OCI-LY7 (cell line): ENCODE results near the gene ARMC7. TPM values are rescaled to one million over a fixed set of nuclear protein-coding genes. Genes with fewer than 3 reads are reported as not detected.

Experiments used
- BruUV-seq: library from RNA; stranded (reverse); fragments of 400-500 nt; replicated peaks from 2 replicates; lab custom pipeline; 2021; lab: Mats Ljungman, UMichigan
- CTCF ChIA-PET: fragments of 300-600 bp; sonication (Branson Sonifier 250); formaldehyde crosslinking; loops from one replicate; lab custom pipeline; 2022; ENCODE audit warnings: antibody characterized with exemption; ENCODE audit not compliant: unreplicated experiment; lab: Charles Lee
- POLR2A ChIA-PET: fragments of 300-600 bp; sonication (Branson Sonifier 250); formaldehyde crosslinking; loops from one replicate; lab custom pipeline; 2022; ENCODE audit warnings: antibody characterized with exemption; lab: Charles Lee
- DNase-seq: peaks from one replicate; pipeline ENCODE4 v3.0.0-alpha.2; 2015; ENCODE audit warnings: low spot score
- H2AFZ ChIP-seq: fragments of 200-600 bp; sonication (generic), shearing (Covaris generic); 2 replicates; pipeline ENCODE4 v1.6.1; 2014; ENCODE audit warnings: mild to moderate bottlenecking, antibody characterized with exemption, low read length, moderate library complexity
- H3K27ac ChIP-seq: fragments of 200-600 bp; sonication (generic); 2 replicates; pipeline ENCODE4 v1.5.1; 2014; ENCODE audit warnings: mixed run types, low read depth, mild to moderate bottlenecking, moderate library complexity, low read length, inconsistent platforms; ENCODE audit not compliant: poor library complexity, severe bottlenecking
- H3K36me3 ChIP-seq: fragments of 200-600 bp; sonication (generic); 2 replicates; pipeline ENCODE4 v1.6.1; 2014; ENCODE audit warnings: mild to moderate bottlenecking, antibody characterized with exemption, low read length, moderate library complexity, mixed read lengths; ENCODE audit not compliant: insufficient read depth
- H3K4me1 ChIP-seq: fragments of 200-600 bp; sonication (generic); 2 replicates; pipeline ENCODE4 v1.5.1; 2014; ENCODE audit warnings: mild to moderate bottlenecking, low read length; ENCODE audit not compliant: insufficient read depth, poor library complexity, severe bottlenecking
- H3K4me2 ChIP-seq: fragments of 200-600 bp; sonication (generic); 2 replicates; pipeline ENCODE4 v1.6.1; 2014; ENCODE audit warnings: mild to moderate bottlenecking, low read length
- H3K4me3 ChIP-seq: fragments of 200-600 bp; sonication (generic); 2 replicates; pipeline ENCODE4 v1.5.1; 2014; ENCODE audit warnings: mild to moderate bottlenecking, low read depth, low read length; ENCODE audit not compliant: poor library complexity, severe bottlenecking
- H3K79me2 ChIP-seq: fragments of 200-600 bp; sonication (generic); 2 replicates; pipeline ENCODE4 v1.6.1; 2016; ENCODE audit warnings: low read depth, mild to moderate bottlenecking, low read length, moderate library complexity, mixed read lengths; ENCODE audit not compliant: insufficient read depth
- H3K9me2 ChIP-seq: fragments of 200-600 bp; sonication (generic); 2 replicates; pipeline ENCODE4 v1.6.1; 2016; ENCODE audit warnings: mild to moderate bottlenecking, low read length, mixed read lengths; ENCODE audit not compliant: insufficient read depth
- H3K9me3 ChIP-seq: fragments of 200-600 bp; sonication (generic); 2 replicates; pipeline ENCODE4 v1.6.1; 2014; ENCODE audit warnings: mild to moderate bottlenecking, mixed run types, low read length, mixed read lengths
- H4K20me1 ChIP-seq: fragments of 200-600 bp; sonication (generic); 2 replicates; pipeline ENCODE4 v1.6.1; 2014; ENCODE audit warnings: mild to moderate bottlenecking, antibody characterized with exemption, low read length, moderate library complexity, mixed read lengths; ENCODE audit not compliant: insufficient read depth
- CTCF ChIP-seq: fragments of 200-600 bp; sonication (generic); conservative IDR thresholded peaks from 2 replicates; pipeline ENCODE4 v1.5.1; 2014; ENCODE audit warnings: mild to moderate bottlenecking, antibody characterized with exemption, low read length, moderate library complexity, mixed read lengths
- EZH2phosphoT487 ChIP-seq: fragments of 200-600 bp; sonication (generic); IDR thresholded peaks from 2 replicates; pipeline ENCODE4 v1.6.1; 2018; ENCODE audit warnings: low read depth, borderline replicate concordance, mild to moderate bottlenecking, mixed run types, antibody characterized with exemption, low read length, moderate library complexity, mixed read lengths
- intact Hi-C: fragments of 100-400 bp; cut with micrococcal nuclease; formaldehyde crosslinking; loops from one replicate; pipeline ENCODE4 v1.10.0; 2022; ENCODE audit not compliant: unreplicated experiment
- total RNA-seq, 2 experiments: library from RNA; depleted of rRNA in 1 of 2; stranded (reverse); fragments of >200 nt in 1 of 2; shearing (Covaris generic) in 1 of 2; gene quantifications; 2 replicates each; pipeline ENCODE4 v1.2.3, GENCODE V29; 2014 to 2022

ARMC7 gene
- total RNA-seq, 2 experiments from 2014 or later, result 7.1 to 19.9 TPM

DNA sequence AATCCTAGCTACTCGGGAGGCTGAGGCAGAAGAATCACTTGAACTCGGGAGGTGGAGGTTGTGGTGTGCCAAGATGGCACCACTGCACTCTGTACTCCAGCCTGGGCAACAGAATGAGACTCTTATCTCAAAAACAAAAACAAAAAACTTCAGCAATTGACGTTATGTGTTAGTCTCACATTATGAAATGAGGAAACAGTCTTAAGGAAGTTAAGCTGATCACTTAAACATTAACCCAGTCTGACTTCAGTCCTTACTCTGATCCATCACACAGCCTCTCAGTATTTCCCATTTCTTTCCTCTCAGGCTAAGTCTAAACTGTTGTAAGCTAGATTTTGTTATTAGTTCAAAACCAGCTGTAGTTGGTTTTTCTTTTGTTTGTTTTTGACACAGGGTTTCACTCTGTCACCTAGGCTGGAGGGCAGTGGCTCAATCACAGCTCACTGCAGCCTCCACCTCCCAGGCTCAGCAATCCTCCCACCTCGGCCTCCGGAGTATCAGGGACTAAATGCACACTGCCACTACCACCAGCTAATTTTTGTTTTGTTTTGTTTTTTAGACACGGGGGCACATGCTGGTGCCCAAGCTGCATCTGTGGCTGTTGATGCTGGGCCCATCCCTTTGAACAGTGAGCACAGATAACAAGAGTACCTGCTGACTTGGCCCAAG lies 38.2 kb downstream of the ARMC7 start:
- Histone ChIP-seq H3K9me3 (no peaks in the 10 kb centered on the region), H3K9me2 (no peaks in the 10 kb centered on the region), H3K4me1 (peaks cover 14% of the 10 kb centered on the region), H3K79me2 (peaks cover 53% of the 10 kb centered on the region), H3K36me3 (peaks cover 82% of the 10 kb centered on the region), H3K4me2 (no peak overlapping the region), H4K20me1 (peaks cover 13% of the 10 kb centered on the region; the same call in 1 of the 2 replicates), H3K4me3 (no peak overlapping the region), H3K27ac (no peak overlapping the region), H2AFZ (no peak overlapping the region)
- no TSS peak for BruUV-seq
- DNase-seq, result no peak
- TF ChIP-seq EZH2phosphoT487, result no peak
- TF ChIP-seq CTCF, result no peak
- intact Hi-C loops, result no loop called here
- ChIA-PET POLR2A (interaction anchor here (0.6 to 1.2 kb wide), 6 partner anchors 14 to 233 kb away, joined by 3 to 7 read pairs (median 4); no protein-coding TSS in a partner anchor), CTCF (interaction anchor here (0.5 kb wide), 1 partner anchor 67 kb away, joined by 3 read pairs; no protein-coding TSS in a partner anchor)

DNA sequence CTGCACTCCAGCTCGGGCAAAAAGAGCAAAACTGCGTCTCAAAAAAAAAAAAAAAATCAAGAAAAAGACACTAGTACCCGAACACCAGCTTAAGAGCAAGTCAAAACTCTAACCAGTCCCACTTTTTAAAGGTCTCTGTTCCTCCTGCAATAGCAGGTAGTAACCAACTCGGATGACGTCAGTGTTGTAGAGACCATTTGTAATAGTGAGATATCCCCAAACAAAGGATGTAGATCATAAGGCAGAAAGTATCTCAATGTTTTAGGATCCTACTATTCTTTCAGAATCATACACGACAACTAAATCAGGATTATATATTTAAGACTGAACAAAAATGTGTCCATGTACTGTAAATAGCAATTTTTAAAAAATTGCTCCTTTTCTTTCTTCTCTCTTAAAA lies 42.2 kb downstream of the ARMC7 start:
- H3K9me2 ChIP-seq, result no peaks in the 10 kb centered on the region
- H3K4me2 ChIP-seq, result peak overlapping the region; percentile 95
- H2AFZ ChIP-seq, result no peak overlapping the region
- peaks cover 24% of the 10 kb centered on the region for H3K4me1 ChIP-seq
- DNase-seq, result peak; percentile 48
- H3K79me2 ChIP-seq, result peaks cover 64% of the 10 kb centered on the region
- H3K36me3 ChIP-seq, result peaks cover 44% of the 10 kb centered on the region
- H4K20me1 ChIP-seq, result peaks cover 15% of the 10 kb centered on the region; the same call in 1 of the 2 replicates
- CTCF ChIA-PET, result no interaction called here
- no peaks in the 10 kb centered on the region for H3K9me3 ChIP-seq
- intact Hi-C loops, result loop anchor here (2.0 kb wide), 2 partner anchors 19 to 37 kb away; no protein-coding TSS in a partner anchor
- POLR2A ChIA-PET, result interaction anchor here (0.6 kb wide), 1 partner anchor 1169 kb away, joined by 5 read pairs; no protein-coding TSS in a partner anchor
- H3K4me3 ChIP-seq, result peak overlapping the region; percentile 75
- BruUV-seq, result no TSS peak
- no peak overlapping the region for H3K27ac ChIP-seq
- TF ChIP-seq EZH2phosphoT487 (no peak), CTCF (no peak)
